Embryonic facial prominence (tissue), 1 donor: ENCODE measurements around the gene LYPLA2.
A peak's percentile ranks its signal among the peaks of the same experiment; 100 is the strongest.

ENCODE experiments used
- DNase-seq: peaks from one replicate; pipeline ENCODE4 v3.0.0-alpha.2; 2016; ENCODE audit errors: extremely low spot score

LYPLA2 gene

GRCh38 chr1:23790696-23791515 is at the start of gene LYPLA2:
Gene LYPLA2, plus strand, starts transcription at chr1:23791145. Its CDS starts 1,538 bp downstream, at chr1:23792683.
- DNase-seq = peak; percentile 70

GRCh38 chr1:23741609-23742008 is 49.3 kb upstream of the LYPLA2 start:
- no peak for DNase-seq

GRCh38 chr1:23742670-23743286 is 48.2 kb upstream of the LYPLA2 start:
- no peak for DNase-seq

GRCh38 chr1:23743287-23744152 is 47.4 kb upstream of the LYPLA2 start, which contains the start of gene ELOA:
Gene ELOA, plus strand, starts transcription at chr1:23743471. Its CDS starts 33 bp downstream, at chr1:23743504.
- DNase-seq = peak; percentile 61

GRCh38 chr1:23745515-23745914 is 45.4 kb upstream of the LYPLA2 start:
- DNase-seq = no peak

GRCh38 chr1:23748016-23748415 is 42.9 kb upstream of the LYPLA2 start:
- DNase-seq = no peak

GRCh38 chr1:23751050-23751814 is 39.7 kb upstream of the LYPLA2 start:
- no peak for DNase-seq

GRCh38 chr1:23751815-23752200 is 39.1 kb upstream of the LYPLA2 start:
- DNase-seq = no peak

GRCh38 chr1:23752909-23753308 is 38.0 kb upstream of the LYPLA2 start:
- DNase-seq = no peak

GRCh38 chr1:23756676-23757075 is 34.3 kb upstream of the LYPLA2 start:
- DNase-seq = no peak

- DNase-seq = no peak
These were observed 33.1 kb upstream of the LYPLA2 start for GRCh38 chr1:23757812-23758211.

GRCh38 chr1:23759277-23759676 is 31.7 kb upstream of the LYPLA2 start:
- DNase-seq = no peak

GRCh38 chr1:23763041-23763577 is 27.8 kb upstream of the LYPLA2 start:
- no peak for DNase-seq

- no peak for DNase-seq
These were observed 22.2 kb upstream of the LYPLA2 start for GRCh38 chr1:23768733-23769132.

GRCh38 chr1:23772049-23772853 is 18.7 kb upstream of the LYPLA2 start:
- DNase-seq = no peak

GRCh38 chr1:23772854-23773242 is 18.1 kb upstream of the LYPLA2 start:
- DNase-seq = no peak

GRCh38 chr1:23774174-23774880 is 16.6 kb upstream of the LYPLA2 start:
- DNase-seq = no peak

- no peak for DNase-seq
These were observed 14.7 kb upstream of the LYPLA2 start for GRCh38 chr1:23776217-23776616.

GRCh38 chr1:23777979-23778814 is 12.7 kb upstream of the LYPLA2 start, which contains the start of gene PITHD1:
Gene PITHD1, plus strand, starts transcription at chr1:23778418. Its CDS starts 98 bp downstream, at chr1:23778516.
- DNase-seq = peak; percentile 79
